PC-9 (cell line): Measurements from ENCODE around the gene NADK. TPM values are rescaled to one million over a fixed set of nuclear protein-coding genes. Genes with fewer than 3 reads are reported as not detected.

Source experiments
- BruUV-seq: library from RNA; stranded (reverse); fragments of 400-500 nt; replicated peaks from 2 replicates; lab custom pipeline; 2021; lab: Mats Ljungman, UMichigan
- CTCF ChIA-PET: fragments of 300-600 bp; sonication (Branson Sonifier 250); formaldehyde crosslinking; loops from one replicate; lab custom pipeline; 2022; ENCODE audit warnings: antibody characterized with exemption; lab: Charles Lee
- POLR2A ChIA-PET: fragments of 300-600 bp; sonication (Branson Sonifier 250); formaldehyde crosslinking; loops from one replicate; lab custom pipeline; 2022; ENCODE audit warnings: antibody characterized with exemption; ENCODE audit not compliant: unreplicated experiment; lab: Charles Lee
- DNase-seq, 2 experiments: peaks; one replicate each; pipeline versions ENCODE4 v3.0.0 to v3.0.0-alpha.2; 2015 to 2022; ENCODE audit warnings: mixed read lengths in 1 of 2
- H2AFZ ChIP-seq: fragments of 200-600 bp; sonication (generic); 2 replicates; pipeline ENCODE4 v1.8.1; 2017; ENCODE audit warnings: antibody characterized with exemption
- H3F3A ChIP-seq: fragments of 200-600 bp; sonication (generic); 2 replicates; pipeline ENCODE4 v1.8.1; 2017; ENCODE audit warnings: antibody characterized with exemption, mild to moderate bottlenecking, low read depth; ENCODE audit not compliant: insufficient read depth
- H3K27ac ChIP-seq: fragments of 200-600 bp; sonication (generic); 2 replicates; pipeline ENCODE4 v1.6.1; 2016; ENCODE audit warnings: mixed run types
- H3K27me3 ChIP-seq: fragments of 200-600 bp; sonication (generic); 2 replicates; pipeline ENCODE4 v1.6.1; 2016; ENCODE audit warnings: low read depth, mixed run types; ENCODE audit not compliant: insufficient read depth
- H3K36me3 ChIP-seq: fragments of 200-600 bp; sonication (generic); 2 replicates; pipeline ENCODE4 v1.6.1; 2016; ENCODE audit warnings: low read depth, mixed run types
- H3K4me1 ChIP-seq: fragments of 200-600 bp; sonication (generic); replicated peaks from 2 replicates; pipeline ENCODE4 v1.6.1; 2016; ENCODE audit warnings: mixed run types; ENCODE audit not compliant: insufficient read depth
- H3K4me2 ChIP-seq: fragments of 200-600 bp; sonication (generic); 2 replicates; pipeline ENCODE4 v1.6.1; 2017; ENCODE audit warnings: mixed run types
- H3K4me3 ChIP-seq: fragments of 200-600 bp; sonication (generic); 2 replicates; pipeline ENCODE4 v1.6.1; 2016; ENCODE audit warnings: mixed run types
- H3K79me2 ChIP-seq: fragments of 200-600 bp; sonication (generic); 2 replicates; pipeline ENCODE4 v1.6.1; 2017; ENCODE audit warnings: low read depth, mixed run types
- H3K9me2 ChIP-seq: fragments of 200-600 bp; sonication (generic); 2 replicates; pipeline ENCODE4 v1.8.1; 2017; ENCODE audit warnings: mild to moderate bottlenecking; ENCODE audit not compliant: insufficient read depth
- H3K9me3 ChIP-seq: fragments of 200-600 bp; sonication (generic); 2 replicates; pipeline ENCODE4 v1.8.1; 2016; ENCODE audit warnings: low read depth; ENCODE audit not compliant: insufficient read depth
- H4K20me1 ChIP-seq: fragments of 200-600 bp; sonication (generic); 2 replicates; pipeline ENCODE4 v1.8.1; 2017; ENCODE audit not compliant: insufficient read depth
- EZH2 ChIP-seq: fragments of 200-600 bp; sonication (generic); IDR thresholded peaks from 2 replicates; pipeline ENCODE4 v1.8.0; 2017; ENCODE audit warnings: antibody characterized with exemption, low read depth
- intact Hi-C: fragments of 100-400 bp; cut with micrococcal nuclease; formaldehyde crosslinking; loops from one replicate; pipeline ENCODE4 v1.10.0; 2022; ENCODE audit not compliant: unreplicated experiment
- total RNA-seq: library from RNA; stranded (reverse); gene quantifications from 2 replicates; pipeline ENCODE4 v1.2.3, GENCODE V29; 2021
- TF ChIP-seq, protein P1 (sequence below): fragments of 200-600 bp; sonication (generic); conservative IDR thresholded peaks from 2 replicates; pipeline ENCODE4 v1.6.1; 2017; ENCODE audit warnings: mixed run types, antibody characterized with exemption, mild to moderate bottlenecking, moderate library complexity

Gene NADK
- total RNA-seq, 1 experiment from 2014 or later: 105 TPM

DNA sequence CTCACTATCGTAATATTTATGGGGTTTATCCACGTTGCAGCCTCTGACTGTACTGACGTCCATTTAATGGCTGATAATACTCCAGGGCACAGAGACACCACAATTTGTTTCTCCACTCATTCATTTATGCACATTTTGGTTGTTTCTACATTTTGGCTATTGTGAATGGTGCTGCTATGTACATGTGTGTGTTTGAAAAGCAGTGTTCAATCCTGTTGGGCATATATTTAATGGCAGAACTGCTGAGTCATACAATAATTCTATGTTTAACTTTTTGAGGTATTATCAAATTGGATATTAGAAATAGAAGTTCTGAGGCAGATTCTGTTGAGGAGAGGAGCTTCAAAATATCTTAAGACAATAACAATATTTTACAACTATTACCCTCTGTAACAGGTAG, 39.0 kb upstream of the NADK start:
- peaks cover 19% of the 10 kb centered on the region for H3F3A ChIP-seq
- ChIA-PET POLR2A (no interaction called here), CTCF (no interaction called here)
- no peaks in the 10 kb centered on the region for H3K79me2 ChIP-seq
- DNase-seq: no peak
- H3K27me3 ChIP-seq: no peaks in the 10 kb centered on the region
- no peak overlapping the region for H3K4me2 ChIP-seq
- no peak overlapping the region for H3K4me3 ChIP-seq
- no peak overlapping the region for H2AFZ ChIP-seq
- no peaks in the 10 kb centered on the region for H3K9me2 ChIP-seq
- TF ChIP-seq EZH2: no peak
- TF ChIP-seq, protein P1, sequence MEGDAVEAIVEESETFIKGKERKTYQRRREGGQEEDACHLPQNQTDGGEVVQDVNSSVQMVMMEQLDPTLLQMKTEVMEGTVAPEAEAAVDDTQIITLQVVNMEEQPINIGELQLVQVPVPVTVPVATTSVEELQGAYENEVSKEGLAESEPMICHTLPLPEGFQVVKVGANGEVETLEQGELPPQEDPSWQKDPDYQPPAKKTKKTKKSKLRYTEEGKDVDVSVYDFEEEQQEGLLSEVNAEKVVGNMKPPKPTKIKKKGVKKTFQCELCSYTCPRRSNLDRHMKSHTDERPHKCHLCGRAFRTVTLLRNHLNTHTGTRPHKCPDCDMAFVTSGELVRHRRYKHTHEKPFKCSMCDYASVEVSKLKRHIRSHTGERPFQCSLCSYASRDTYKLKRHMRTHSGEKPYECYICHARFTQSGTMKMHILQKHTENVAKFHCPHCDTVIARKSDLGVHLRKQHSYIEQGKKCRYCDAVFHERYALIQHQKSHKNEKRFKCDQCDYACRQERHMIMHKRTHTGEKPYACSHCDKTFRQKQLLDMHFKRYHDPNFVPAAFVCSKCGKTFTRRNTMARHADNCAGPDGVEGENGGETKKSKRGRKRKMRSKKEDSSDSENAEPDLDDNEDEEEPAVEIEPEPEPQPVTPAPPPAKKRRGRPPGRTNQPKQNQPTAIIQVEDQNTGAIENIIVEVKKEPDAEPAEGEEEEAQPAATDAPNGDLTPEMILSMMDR: no peak
- peaks cover 27% of the 10 kb centered on the region for H4K20me1 ChIP-seq
- H3K27ac ChIP-seq: peak overlapping the region; percentile 19; the same call in 1 of the 2 replicates
- H3K4me1 ChIP-seq: no peaks in the 10 kb centered on the region
- H3K36me3 ChIP-seq: peaks cover 21% of the 10 kb centered on the region; the same call in 1 of the 2 replicates
- no peaks in the 10 kb centered on the region for H3K9me3 ChIP-seq
- intact Hi-C loops: no loop called here
- no TSS peak for BruUV-seq

DNA sequence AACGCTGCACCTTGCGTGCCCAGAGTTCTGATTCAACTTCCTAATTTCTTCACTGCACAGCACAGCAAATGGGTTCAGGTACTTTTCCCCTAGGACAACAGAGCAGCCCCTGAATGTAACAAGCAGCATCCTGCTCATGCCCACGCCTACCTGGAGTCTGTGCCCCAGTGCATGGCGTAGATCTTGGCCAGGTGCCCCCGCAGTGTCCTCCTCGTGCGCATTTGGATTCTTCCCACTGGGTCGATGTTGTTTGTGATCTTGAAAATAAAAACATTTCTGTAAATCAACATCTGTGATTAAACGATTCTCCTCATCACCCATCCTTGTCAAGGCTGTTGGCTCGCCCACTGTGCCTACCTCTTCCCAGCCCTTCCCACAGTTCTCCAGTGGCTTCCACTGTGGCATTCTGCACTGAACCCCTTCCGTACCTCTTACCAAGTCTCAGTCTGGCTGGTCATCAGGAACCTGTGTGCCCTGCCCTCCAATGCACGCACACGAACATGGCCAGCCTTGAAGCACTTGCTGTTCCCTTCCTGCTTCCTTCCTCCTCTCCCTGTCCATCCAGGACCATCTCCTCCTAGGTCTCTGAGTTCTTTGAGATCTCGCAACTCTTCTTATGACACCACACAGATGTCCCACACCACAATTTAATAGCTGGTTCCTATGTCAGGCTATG, 37.5 kb upstream of the NADK start:
- Histone ChIP-seq H3K4me3 (no peak overlapping the region), H3K27ac (no peak overlapping the region), H3K79me2 (no peaks in the 10 kb centered on the region), H3K4me1 (no peaks in the 10 kb centered on the region), H3K4me2 (no peak overlapping the region), H4K20me1 (peaks cover 22% of the 10 kb centered on the region), H3F3A (peaks cover 16% of the 10 kb centered on the region), H3K36me3 (peaks cover 21% of the 10 kb centered on the region; the same call in 1 of the 2 replicates), H2AFZ (no peak overlapping the region), H3K9me2 (no peaks in the 10 kb centered on the region), H3K27me3 (no peaks in the 10 kb centered on the region), H3K9me3 (no peaks in the 10 kb centered on the region)
- no peak for TF ChIP-seq EZH2
- TF ChIP-seq, protein P1: no peak
- ChIA-PET CTCF (no interaction called here), POLR2A (no interaction called here)
- DNase-seq: no peak
- intact Hi-C loops: no loop called here
- BruUV-seq: no TSS peak

DNA sequence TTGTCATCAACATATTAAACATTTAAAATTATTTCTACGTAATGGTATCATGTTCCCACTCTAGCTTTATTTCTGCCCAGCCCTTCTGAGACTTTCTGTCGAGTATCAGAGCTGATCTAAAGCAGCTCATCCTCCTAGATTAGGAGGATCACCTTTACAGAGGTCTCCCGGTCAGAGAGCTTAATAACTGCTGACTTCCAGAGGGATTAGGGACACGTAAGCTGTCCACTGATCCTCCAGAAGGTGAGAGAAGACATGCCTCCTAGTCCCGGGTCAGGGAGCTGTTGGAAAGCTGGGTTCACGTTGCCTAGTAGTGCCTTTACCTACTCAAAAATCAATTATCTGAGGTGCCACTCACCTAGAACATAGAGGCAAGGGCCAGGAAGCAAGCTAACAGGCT, 31.2 kb upstream of the NADK start:
- no peak overlapping the region for H2AFZ ChIP-seq
- POLR2A ChIA-PET: no interaction called here

More for the DNA sequence above, 31.2 kb upstream of the NADK start:
- peaks cover 18% of the 10 kb centered on the region for H4K20me1 ChIP-seq
- BruUV-seq: no TSS peak
- peaks cover 23% of the 10 kb centered on the region for H3K36me3 ChIP-seq
- no peaks in the 10 kb centered on the region for H3K27me3 ChIP-seq
- 0 out of 2 replicates have a peak, but pooled peaks cover 4% of the 10 kb centered on the region for H3K79me2 ChIP-seq
- H3F3A ChIP-seq: peaks cover 23% of the 10 kb centered on the region; the same call in 1 of the 2 replicates
- no peaks in the 10 kb centered on the region for H3K4me1 ChIP-seq
- no peak for DNase-seq
- H3K27ac ChIP-seq: no peak overlapping the region
- CTCF ChIA-PET: interaction anchor here (0.6 kb wide), 2 partner anchors 30 to 99 kb away, joined by 3 read pairs; no protein-coding TSS in a partner anchor
- no peak overlapping the region for H3K4me3 ChIP-seq
- H3K9me2 ChIP-seq: no peaks in the 10 kb centered on the region
- intact Hi-C loops: no loop called here
- no peaks in the 10 kb centered on the region for H3K9me3 ChIP-seq
- H3K4me2 ChIP-seq: no peak overlapping the region
- TF ChIP-seq, protein P1: no peak
- no peak for TF ChIP-seq EZH2
